GM12891 (cell line): ENCODE data around the gene DENND2D.
A peak's percentile ranks its signal among the peaks of the same experiment; 100 is the strongest.
"Not testable (repeated sequence)": the region's sequence is repeated elsewhere in the genome, so short reads cannot be mapped to it uniquely, and the experiment has no call there.

Experiments used
- POLR2AphosphoS5 ChIP-seq: IDR thresholded peaks from 2 replicates; pipeline ENCODE4 v1.6.1; 2011; ENCODE audit warnings: low read depth, low read length, control low read depth
- TAF1 ChIP-seq: IDR thresholded peaks from 2 replicates; pipeline ENCODE4 v1.6.1; 2011; ENCODE audit warnings: low read depth, low read length, control low read depth

- TF ChIP-seq POLR2AphosphoS5, result peak; percentile 20; the same call in 1 of the 2 replicates
- not testable (repeated sequence) for TF ChIP-seq TAF1
Measured at GRCh38 chr1:111215285-111215684, 14.8 kb upstream of the DENND2D start.
